ENCODE data around the gene SPDEF.

The SPDEF gene

DNA sequence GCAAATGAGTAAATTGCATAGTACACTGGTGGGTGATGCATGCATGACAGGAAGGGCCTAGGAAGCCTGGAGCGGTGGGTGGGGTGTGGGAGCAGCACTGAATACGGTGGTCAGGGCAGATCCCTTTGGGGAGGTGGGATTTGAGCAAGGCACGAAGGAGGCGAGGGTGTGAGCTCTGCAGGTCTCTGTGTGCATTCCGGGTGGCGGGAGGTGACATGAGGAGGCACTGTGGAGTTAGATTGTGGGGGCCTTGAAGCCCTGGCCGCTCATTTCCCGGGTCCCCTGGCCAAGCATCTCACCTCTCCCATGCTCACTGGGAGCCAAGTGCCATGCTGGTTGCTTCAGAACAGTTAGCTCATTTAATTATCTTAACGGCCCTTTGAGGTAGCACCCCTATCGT, 6.2 kb upstream of the SPDEF start:
- DNase-seq, result no peak

GRCh38 chr6:34561227-34561530, 5.0 kb upstream of the SPDEF start:
- DNase-seq, result no peak

DNA sequence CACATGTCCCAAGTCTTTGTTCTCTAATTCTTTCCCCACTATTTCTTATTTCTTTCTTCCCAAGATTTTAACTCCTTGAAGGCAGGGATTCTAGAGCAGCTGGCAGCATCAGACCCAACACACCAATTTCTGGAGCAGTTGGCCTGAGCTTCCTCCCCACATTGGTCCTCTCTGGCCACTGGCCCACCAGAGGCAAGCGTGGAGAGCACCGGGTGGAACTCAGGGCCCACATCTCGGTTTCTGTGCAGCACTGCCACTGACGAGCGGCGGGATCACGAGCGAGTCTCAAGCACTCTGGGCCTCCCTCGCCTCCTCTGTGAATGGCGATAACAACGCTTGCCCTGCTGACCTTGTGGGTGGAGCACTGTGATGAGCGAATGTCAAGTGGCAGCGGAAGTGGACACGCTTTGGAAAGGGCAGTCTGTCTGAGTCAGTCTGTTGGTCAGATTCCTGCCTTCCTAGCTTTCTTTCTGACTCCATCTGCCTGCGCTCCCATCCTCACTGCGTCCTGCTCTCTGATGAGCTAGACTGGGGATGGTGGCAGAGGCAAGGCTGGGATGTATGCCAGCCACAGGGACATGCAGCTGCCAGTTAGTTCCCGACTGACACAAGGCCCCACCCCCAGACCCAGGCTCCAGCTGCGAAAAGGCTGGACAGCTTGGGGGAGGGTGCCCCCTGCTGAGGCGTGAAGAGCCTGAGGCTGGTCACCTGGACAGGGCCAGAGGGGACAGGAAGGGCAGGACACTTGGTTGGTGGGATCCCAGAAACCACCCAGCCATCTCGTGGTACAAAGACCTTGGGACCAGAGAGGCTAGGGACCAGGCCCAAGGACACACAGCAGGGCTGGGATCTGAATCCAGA, 4.5 kb upstream of the SPDEF start:
- DNase-seq, result no peak

DNA sequence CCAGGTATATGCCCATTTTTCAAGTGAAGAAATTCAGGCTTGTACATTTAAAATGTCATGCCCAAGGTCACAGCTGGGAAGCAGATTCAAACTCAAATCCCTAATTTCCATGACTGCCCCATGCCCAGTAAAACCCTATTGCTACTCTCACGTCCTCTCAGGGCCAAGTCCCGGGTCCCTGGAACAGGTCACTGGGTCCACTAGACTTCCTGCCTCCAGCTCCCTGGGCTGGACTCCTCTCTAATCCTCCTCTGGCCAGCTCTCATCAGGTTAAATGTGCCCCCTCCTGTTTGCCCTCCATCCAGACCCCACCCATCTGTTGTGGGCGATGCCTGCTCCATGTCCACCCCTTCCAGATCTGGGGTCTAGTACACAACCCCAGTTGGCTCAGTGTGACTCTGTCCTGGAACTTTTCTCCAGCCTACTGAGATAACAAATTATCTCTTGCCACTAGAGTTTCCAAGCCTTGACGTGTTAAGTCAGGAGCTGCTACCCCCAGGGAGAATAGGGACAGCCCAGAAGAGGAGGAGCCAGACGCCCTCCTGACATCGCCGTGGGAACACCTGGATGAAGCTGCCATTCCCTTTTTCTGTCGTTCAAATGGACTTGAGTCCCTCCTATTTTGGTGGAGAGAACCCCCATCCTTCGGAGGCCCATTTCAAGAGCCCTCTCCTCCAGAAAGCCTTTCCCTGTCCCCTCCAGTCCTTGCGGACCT, 3.7 kb upstream of the SPDEF start:
- no peak for DNase-seq

GRCh38 chr6:34558172-34558714, 2.1 kb upstream of the SPDEF start:
- no peak for DNase-seq

DNA sequence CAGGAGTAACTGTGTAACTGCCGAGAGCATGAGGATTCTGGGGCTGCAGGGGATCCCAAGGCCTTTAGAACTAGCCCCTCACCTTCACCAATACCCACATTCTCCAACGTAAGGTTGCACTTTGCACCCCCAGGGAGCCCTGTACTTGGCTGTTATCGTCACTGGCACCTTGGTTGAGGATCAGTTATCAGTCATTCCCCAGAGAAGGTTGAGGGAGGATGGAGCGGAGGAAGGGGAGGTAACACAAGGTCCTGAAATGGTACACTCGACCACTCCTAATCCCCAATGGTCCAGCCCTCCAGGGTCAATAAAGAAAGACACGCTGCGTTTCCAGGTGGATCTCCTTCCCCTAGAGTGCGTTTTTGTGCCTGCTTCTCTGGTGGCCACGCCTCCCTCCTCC, 1.1 kb upstream of the SPDEF start:
- DNase-seq, result no peak

- no peak for DNase-seq
Observed at GRCh38 chr6:34556493-34556892, 364 bp upstream of the SPDEF start.

DNA sequence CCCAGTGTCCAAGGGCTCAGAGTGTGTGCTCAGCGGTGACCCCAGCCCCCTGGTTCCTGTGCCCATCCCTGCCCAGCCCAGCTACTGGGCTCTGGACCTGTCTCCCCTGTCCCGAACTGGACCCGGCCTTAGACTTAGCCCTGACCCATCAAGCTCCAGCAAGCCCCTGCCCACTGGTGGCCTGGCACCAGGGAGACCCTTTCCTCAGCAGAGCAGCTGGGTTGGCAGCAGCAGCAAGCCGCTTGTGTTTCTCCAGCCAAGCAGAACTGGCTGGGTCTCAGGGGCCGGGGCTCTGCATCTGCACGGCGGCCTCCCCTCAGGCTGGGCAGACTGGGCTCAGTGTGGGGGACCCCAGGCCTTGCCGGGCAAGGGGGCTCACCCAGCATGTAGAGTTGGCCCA, 801 bp downstream of the SPDEF start:
- no peak for DNase-seq

- DNase-seq, result no peak
Observed at GRCh38 chr6:34555007-34555322, 1.2 kb downstream of the SPDEF start.

- no peak for DNase-seq
Observed at GRCh38 chr6:34554291-34555006, 1.7 kb downstream of the SPDEF start.

GRCh38 chr6:34553750-34554149, 2.4 kb downstream of the SPDEF start:
- DNase-seq, result no peak

GRCh38 chr6:34553146-34553545, 3.0 kb downstream of the SPDEF start:
- no peak for DNase-seq

GRCh38 chr6:34552620-34553019, 3.5 kb downstream of the SPDEF start:
- no peak for DNase-seq

- no peak for DNase-seq
Observed at GRCh38 chr6:34551720-34552119, 4.4 kb downstream of the SPDEF start.

DNA sequence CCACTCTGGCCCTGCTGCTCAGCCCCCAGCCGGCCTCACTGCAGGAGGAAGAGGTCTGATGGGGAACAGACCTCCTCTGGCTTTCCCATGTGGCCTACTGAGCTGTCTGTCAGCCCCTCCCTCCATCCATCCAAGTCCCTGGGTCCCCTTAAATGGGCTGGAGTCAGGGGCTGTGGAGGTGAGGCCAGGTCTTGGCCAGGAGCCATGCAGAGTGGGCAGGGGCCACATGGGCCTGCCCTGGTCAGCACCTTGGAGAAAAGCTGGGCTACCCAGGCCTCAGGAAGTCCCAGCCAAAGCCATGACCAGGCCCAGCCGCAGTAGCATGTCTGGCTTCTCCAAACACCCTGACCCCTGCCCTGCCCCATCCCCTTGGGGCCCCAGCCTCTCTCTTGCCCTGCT, 6.3 kb downstream of the SPDEF start:
- no peak for DNase-seq

DNA sequence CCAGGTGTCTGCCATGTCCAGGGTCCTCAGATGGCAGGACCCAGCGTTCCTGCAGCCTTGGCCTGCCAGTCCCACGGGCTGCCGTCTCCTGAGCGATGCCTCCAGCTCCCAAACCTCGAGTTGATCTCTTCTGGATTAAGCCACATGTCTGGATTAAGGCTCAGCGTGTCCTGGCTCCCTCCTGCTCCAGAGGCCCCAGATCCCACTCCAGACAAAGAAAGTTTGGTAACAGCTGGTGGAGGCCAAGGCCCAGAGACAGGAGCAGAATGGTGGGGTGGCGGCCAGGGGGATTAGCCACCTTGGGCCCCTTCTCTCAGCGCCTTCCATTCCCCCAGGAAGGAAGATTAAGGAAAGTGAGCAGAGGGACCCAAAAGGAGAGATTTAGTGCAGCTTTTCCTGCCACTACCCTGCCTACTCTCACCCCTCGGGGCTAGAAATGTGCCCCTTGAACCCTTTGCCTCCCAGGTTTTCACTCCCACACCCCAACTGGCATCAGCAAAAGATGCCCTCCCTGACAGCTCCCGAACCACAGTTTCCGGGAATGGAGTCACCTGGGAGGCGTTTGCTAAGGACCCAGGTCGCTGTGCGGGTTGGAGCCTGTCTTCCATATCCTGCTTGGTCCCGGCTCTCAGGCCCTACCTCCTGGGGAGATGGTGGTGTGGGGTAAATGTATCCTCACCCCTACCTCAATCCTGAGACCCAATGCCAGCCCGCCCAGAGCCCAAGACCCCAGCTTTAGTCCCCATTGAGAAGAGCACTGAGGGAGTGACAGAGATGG, 6.9 kb downstream of the SPDEF start:
- DNase-seq, result no peak

DNA sequence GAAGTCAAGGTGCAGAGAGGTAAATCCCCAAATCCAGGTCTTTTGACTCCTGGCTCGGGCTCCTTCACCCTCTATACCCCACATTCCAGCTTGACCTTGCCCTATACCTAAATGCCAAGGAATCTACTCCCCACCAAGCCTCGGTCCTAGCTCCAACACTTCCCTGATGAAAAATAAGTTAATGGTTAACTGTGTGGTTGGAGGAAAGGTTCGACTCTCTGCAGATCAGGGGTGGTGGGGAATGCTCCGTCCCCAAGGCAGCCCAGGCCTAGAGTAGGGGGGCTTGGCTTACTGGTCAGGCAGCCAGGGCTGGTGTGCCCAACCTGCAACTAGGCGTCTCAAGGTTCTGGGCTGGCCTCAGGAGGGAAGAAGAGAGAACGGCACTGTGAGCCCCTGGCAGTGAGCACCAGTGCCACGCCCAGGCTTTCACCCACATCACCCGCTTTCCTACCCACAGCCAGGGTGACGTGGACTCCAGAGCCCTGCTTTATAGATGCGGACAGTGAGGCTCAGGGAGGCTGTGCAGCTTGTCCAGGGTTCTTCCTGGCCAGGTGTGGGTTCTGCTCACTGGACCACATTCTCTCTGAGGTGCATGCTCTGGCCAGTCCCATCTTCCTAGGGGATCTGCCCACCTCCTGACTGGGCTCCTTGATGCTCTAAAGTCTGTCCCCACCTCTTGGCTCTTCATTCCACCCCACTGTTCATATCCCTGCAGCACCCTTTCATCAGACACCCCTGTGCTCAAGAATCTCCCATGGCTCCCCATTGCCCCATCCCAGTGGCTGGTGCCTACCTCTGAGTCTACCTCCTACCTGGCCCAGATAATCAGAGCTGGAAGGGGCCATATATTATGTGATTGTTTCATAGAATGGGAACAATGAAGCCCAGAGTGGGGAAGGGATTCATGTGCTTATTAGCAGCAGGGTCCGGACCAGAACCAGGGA, 8.2 kb downstream of the SPDEF start:
- DNase-seq, result no peak

GRCh38 chr6:34546551-34547321, 9.4 kb downstream of the SPDEF start:
- no peak for DNase-seq

DNA sequence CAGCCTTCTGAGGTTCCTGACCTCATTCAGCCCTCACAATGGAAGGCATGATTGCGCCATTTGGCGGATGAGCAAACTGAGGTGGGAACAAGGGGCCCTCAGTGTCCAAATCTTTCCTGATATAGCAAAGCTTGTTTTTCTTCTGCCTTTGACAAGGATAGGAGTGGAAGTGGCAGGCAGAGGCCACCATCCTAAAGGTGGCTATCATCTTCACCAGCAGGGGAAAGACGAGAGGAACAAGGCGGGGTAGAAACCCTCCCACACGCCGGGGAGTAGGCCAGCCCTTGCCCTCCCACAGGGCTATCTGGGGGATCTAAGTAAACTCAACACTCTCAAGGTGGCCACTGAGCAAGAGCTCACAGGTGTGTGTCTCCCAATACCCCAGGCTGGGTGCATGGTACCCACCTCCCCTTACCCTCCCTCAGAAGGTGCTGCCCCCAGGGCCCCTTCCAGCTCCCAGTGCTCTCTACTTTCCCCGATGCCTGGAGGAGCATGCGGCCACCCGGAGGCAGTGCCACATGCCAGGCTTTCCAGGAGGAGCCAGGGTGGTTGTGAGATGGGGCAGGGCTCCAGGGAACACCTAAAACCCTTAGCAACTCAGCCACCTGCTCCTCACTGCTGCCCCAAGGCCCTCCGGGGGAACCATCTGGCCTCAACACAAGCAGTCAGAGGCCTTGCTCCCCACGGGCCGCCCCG, 11.2 kb downstream of the SPDEF start:
- DNase-seq, result no peak

- no peak for DNase-seq
Observed at GRCh38 chr6:34544052-34544604, 12.0 kb downstream of the SPDEF start.

Measured in activated effector memory CD4-positive, alpha-beta T cell treated with Interleukin-2 at 50 U/mL for 16 hours (primary cell).